HFFc6 (cell line): ENCODE data around the gene RALGPS1. TPM values are rescaled to one million over a fixed set of nuclear protein-coding genes. Genes with fewer than 3 reads are reported as not detected.

Experiments used
- DNase-seq: peaks from one replicate; pipeline ENCODE4 v3.0.0-alpha.2; 2018
- H3K27ac Mint-ChIP-seq: 2 replicates; pipeline ENCODE4 v1.8.0; 2020; ENCODE audit warnings: mild to moderate bottlenecking, mixed read lengths
- H3K27me3 Mint-ChIP-seq: 2 replicates; pipeline ENCODE4 v1.8.0; 2021; ENCODE audit warnings: mild to moderate bottlenecking, moderate library complexity, mixed read lengths; ENCODE audit not compliant: insufficient read depth
- H3K36me3 Mint-ChIP-seq: 2 replicates; pipeline ENCODE4 v1.8.0; 2021; ENCODE audit warnings: low read depth, mixed read lengths
- H3K4me1 Mint-ChIP-seq: 2 replicates; pipeline ENCODE4 v1.8.0; 2020; ENCODE audit warnings: low read depth, mixed read lengths
- H3K4me3 Mint-ChIP-seq: 2 replicates; pipeline ENCODE4 v1.8.0; 2020; ENCODE audit warnings: mild to moderate bottlenecking, moderate library complexity, mixed read lengths
- H3K9me3 Mint-ChIP-seq: 2 replicates; pipeline ENCODE4 v1.8.0; 2020; ENCODE audit warnings: mild to moderate bottlenecking, mixed read lengths
- CTCF ChIP-seq: fragments of 200-600 bp; sonication (generic); IDR thresholded peaks from 2 replicates; pipeline ENCODE4 v1.5.0; 2021; ENCODE audit warnings: antibody characterized with exemption, mild to moderate bottlenecking
- total RNA-seq, 6 experiments: library from RNA; stranded (reverse); fragmentation: NEBNext Ultra II Directional; extraction: Animal tissue kit (Norgen Biotek cat#: 25700); gene quantifications; 2 replicates in 1 of 6; 3 replicates in 5 of 6; pipeline ENCODE4 v1.2.3, GENCODE V29; 2021

Gene RALGPS1
- total RNA-seq, 6 experiments from 2014 or later = 0.68 to 1.6 (median 1.1) TPM

GRCh38 chr9:126981218-126981617 lies 66.6 kb downstream of the RALGPS1 start:
- no peaks in the 10 kb centered on the region; the same call in 1 of the 2 replicates for H3K9me3 Mint-ChIP-seq
- H3K36me3 Mint-ChIP-seq = no peaks in the 10 kb centered on the region
- H3K27ac Mint-ChIP-seq = no peak overlapping the region
- no peak for TF ChIP-seq CTCF
- no peak overlapping the region for H3K4me3 Mint-ChIP-seq
- no peak for DNase-seq
- peaks cover 5% of the 10 kb centered on the region for H3K27me3 Mint-ChIP-seq
- peaks cover 7% of the 10 kb centered on the region for H3K4me1 Mint-ChIP-seq

- H3K9me3 Mint-ChIP-seq = no peaks in the 10 kb centered on the region; the same call in 1 of the 2 replicates
- H3K27ac Mint-ChIP-seq = no peak overlapping the region
- H3K4me1 Mint-ChIP-seq = peaks cover 14% of the 10 kb centered on the region
- no peaks in the 10 kb centered on the region for H3K36me3 Mint-ChIP-seq
- H3K4me3 Mint-ChIP-seq = no peak overlapping the region
- no peak for DNase-seq
- H3K27me3 Mint-ChIP-seq = peaks cover 4% of the 10 kb centered on the region
- TF ChIP-seq CTCF = no peak
Measured at GRCh38 chr9:126982215-126983002, 67.8 kb downstream of the RALGPS1 start.

GRCh38 chr9:126983767-126984166 lies 69.2 kb downstream of the RALGPS1 start:
- DNase-seq = no peak
- Mint-ChIP-seq H3K9me3 (no peaks in the 10 kb centered on the region; the same call in 1 of the 2 replicates), H3K36me3 (no peaks in the 10 kb centered on the region), H3K27ac (no peak overlapping the region), H3K4me1 (peaks cover 14% of the 10 kb centered on the region), H3K4me3 (no peak overlapping the region), H3K27me3 (peaks cover 4% of the 10 kb centered on the region)
- no peak for TF ChIP-seq CTCF

- H3K36me3 Mint-ChIP-seq = no peaks in the 10 kb centered on the region
- no peak overlapping the region for H3K27ac Mint-ChIP-seq
- no peak for DNase-seq
- peaks cover 5% of the 10 kb centered on the region for H3K27me3 Mint-ChIP-seq
- no peak overlapping the region for H3K4me3 Mint-ChIP-seq
- no peaks in the 10 kb centered on the region; the same call in 1 of the 2 replicates for H3K9me3 Mint-ChIP-seq
- TF ChIP-seq CTCF = no peak
- H3K4me1 Mint-ChIP-seq = peaks cover 14% of the 10 kb centered on the region
Measured at GRCh38 chr9:126984969-126985368, 70.4 kb downstream of the RALGPS1 start.

- Mint-ChIP-seq H3K36me3 (no peaks in the 10 kb centered on the region), H3K4me1 (peaks cover 14% of the 10 kb centered on the region), H3K27me3 (peaks cover 10% of the 10 kb centered on the region), H3K27ac (no peak overlapping the region), H3K9me3 (no peaks in the 10 kb centered on the region; the same call in 1 of the 2 replicates), H3K4me3 (no peak overlapping the region)
- TF ChIP-seq CTCF = no peak
- DNase-seq = no peak
Measured at GRCh38 chr9:126985870-126986498, 71.4 kb downstream of the RALGPS1 start.
